Liver (tissue), 9 donors: ENCODE results near the gene PLA2G6. TPM values are rescaled to one million over a fixed set of nuclear protein-coding genes. Genes with fewer than 3 reads are reported as not detected.

Source experiments
- DNase-seq: peaks from one replicate; pipeline ENCODE4 v3.0.0-alpha.2; 2017; ENCODE audit warnings: low spot score
- H3K27ac ChIP-seq, 2 donors: one replicate each; pipeline ENCODE4 v1.7.0; 2013; ENCODE audit warnings: inconsistent platforms in 2 of 2, low read length in 2 of 2, control low read depth in 1 of 2, low read depth in 1 of 2, mild to moderate bottlenecking in 1 of 2
- H3K27me3 ChIP-seq, 4 donors: one replicate each; pipeline versions ENCODE4 v1.6.1 to v1.7.0; 2013; ENCODE audit warnings: low read length in 3 of 4, inconsistent platforms in 1 of 4, mild to moderate bottlenecking in 1 of 4, moderate library complexity in 1 of 4; ENCODE audit not compliant: control insufficient read depth in 4 of 4, insufficient read depth in 4 of 4
- H3K36me3 ChIP-seq, 4 donors: one replicate each; pipeline versions ENCODE4 v1.6.1 to v1.7.0; 2013; ENCODE audit warnings: low read length in 3 of 4, mild to moderate bottlenecking in 3 of 4, low read depth in 1 of 4, moderate library complexity in 1 of 4; ENCODE audit not compliant: control insufficient read depth in 4 of 4, insufficient read depth in 3 of 4
- H3K4me1 ChIP-seq, 4 donors: one replicate each; pipeline versions ENCODE4 v1.6.1 to v1.7.0; 2013; ENCODE audit warnings: low read length in 3 of 4, mild to moderate bottlenecking in 3 of 4, moderate library complexity in 1 of 4; ENCODE audit not compliant: control insufficient read depth in 4 of 4, insufficient read depth in 4 of 4
- H3K4me3 ChIP-seq, 3 donors: one replicate each; pipeline versions ENCODE4 v1.6.1 to v1.7.0; 2013; ENCODE audit warnings: low read length in 3 of 3, control low read depth in 1 of 3, low read depth in 1 of 3, mild to moderate bottlenecking in 1 of 3
- H3K9ac ChIP-seq, 2 donors: one replicate each; pipeline ENCODE4 v1.7.0; 2013; ENCODE audit warnings: low read length in 2 of 2, mild to moderate bottlenecking in 2 of 2, moderate library complexity in 2 of 2, control low read depth in 1 of 2, low read depth in 1 of 2
- H3K9me3 ChIP-seq, 4 donors: one replicate each; pipeline versions ENCODE4 v1.6.1 to v1.7.0; 2013; ENCODE audit warnings: low read length in 3 of 4; ENCODE audit not compliant: control insufficient read depth in 4 of 4
- ATF3 ChIP-seq: IDR thresholded peaks from 2 replicates; pipeline ENCODE4 v1.6.1; 2016; ENCODE audit warnings: antibody characterized with exemption
- EGR1 ChIP-seq, 2 donors: IDR thresholded peaks; 2 replicates each; pipeline ENCODE4 v1.6.1; 2016 to 2018; ENCODE audit warnings: antibody characterized with exemption in 2 of 2, low read depth in 2 of 2
- FOXA1 ChIP-seq: IDR thresholded peaks from 2 replicates; pipeline ENCODE4 v1.6.1; 2016; ENCODE audit warnings: antibody characterized with exemption
- FOXA2 ChIP-seq: IDR thresholded peaks from 2 replicates; pipeline ENCODE4 v1.6.1; 2016; ENCODE audit warnings: antibody characterized with exemption
- GABPA ChIP-seq, 2 donors: IDR thresholded peaks in 1 of 2; conservative IDR thresholded peaks in 1 of 2; 2 replicates each; pipeline ENCODE4 v1.6.1; 2016; ENCODE audit warnings: antibody characterized with exemption in 2 of 2, mild to moderate bottlenecking in 1 of 2, moderate library complexity in 1 of 2
- HNF4A ChIP-seq, 2 donors: conservative IDR thresholded peaks; 2 replicates each; pipeline ENCODE4 v1.6.1; 2016; ENCODE audit warnings: antibody characterized with exemption in 2 of 2, mild to moderate bottlenecking in 2 of 2
- JUND ChIP-seq, 2 donors: IDR thresholded peaks; 2 replicates each; pipeline ENCODE4 v1.6.1; 2016; ENCODE audit warnings: antibody characterized with exemption in 2 of 2
- NR2F2 ChIP-seq: IDR thresholded peaks from 2 replicates; pipeline ENCODE4 v1.6.1; 2016; ENCODE audit warnings: antibody characterized with exemption
- RAD21 ChIP-seq, 2 donors: IDR thresholded peaks; 2 replicates each; pipeline ENCODE4 v1.6.1; 2016; ENCODE audit warnings: antibody characterized with exemption in 2 of 2, mild to moderate bottlenecking in 2 of 2
- RXRA ChIP-seq, 2 donors: IDR thresholded peaks; 2 replicates each; pipeline ENCODE4 v1.6.1; 2017 to 2018; ENCODE audit warnings: antibody characterized with exemption in 2 of 2, mild to moderate bottlenecking in 1 of 2
- SP1 ChIP-seq: IDR thresholded peaks from 2 replicates; pipeline ENCODE4 v1.6.1; 2018; ENCODE audit warnings: antibody characterized with exemption, mild to moderate bottlenecking
- TAF1 ChIP-seq: conservative IDR thresholded peaks from 2 replicates; pipeline ENCODE4 v1.6.1; 2016; ENCODE audit warnings: antibody characterized with exemption, mild to moderate bottlenecking
- WGBS: extraction: QIAGEN DNeasy Blood & Tissue Kit; methylation state at CpG from one replicate; pipeline ENCODE4 v1.1.7; 2013; 5-methylcytosine and 5-hydroxymethylcytosine counted together
- polyA plus RNA-seq, 2 donors: library from polyadenylated mRNA; stranded (reverse) in 1 of 2; unstranded in 1 of 2; fragments of 200-250 nt in 1 of 2; fragments of >200 nt in 1 of 2; fragmentation: Nextera tagmentation in 1 of 2; extraction: Ambion mirVana in 1 of 2; gene quantifications; one replicate each; pipeline versions ENCODE4 v1.2.1 to v1.2.3, GENCODE V29; 2013 to 2015
- total RNA-seq, 2 donors: library from RNA; depleted of rRNA; stranded (reverse); fragments of >200 nt; gene quantifications; one replicate each; pipeline ENCODE4 v1.2.3, GENCODE V29; 2014
- TF ChIP-seq, protein P1 (sequence below): IDR thresholded peaks from 2 replicates; pipeline ENCODE4 v1.6.1; 2016; ENCODE audit warnings: antibody characterized with exemption
- TF ChIP-seq, protein P2 (sequence below): fragments of 150-350 bp; IDR thresholded peaks from 2 replicates; pipeline ENCODE4 v1.5.1; 2017; ENCODE audit warnings: improper control_type of control experiment, low read depth, low read length; ENCODE audit not compliant: missing input control
- TF ChIP-seq, protein P3 (sequence below): IDR thresholded peaks from 2 replicates; pipeline ENCODE4 v1.6.1; 2016; ENCODE audit warnings: antibody characterized with exemption, mild to moderate bottlenecking
- donor health status: healthy.
- donor health status: healthy.
- donor health status: healthy.
- donor health status: healthy.
- donor health status: healthy.

Gene PLA2G6
- total and polyA plus RNA-seq, 4 donors: 5.7 to 9.0 (median 7.2) TPM

DNA sequence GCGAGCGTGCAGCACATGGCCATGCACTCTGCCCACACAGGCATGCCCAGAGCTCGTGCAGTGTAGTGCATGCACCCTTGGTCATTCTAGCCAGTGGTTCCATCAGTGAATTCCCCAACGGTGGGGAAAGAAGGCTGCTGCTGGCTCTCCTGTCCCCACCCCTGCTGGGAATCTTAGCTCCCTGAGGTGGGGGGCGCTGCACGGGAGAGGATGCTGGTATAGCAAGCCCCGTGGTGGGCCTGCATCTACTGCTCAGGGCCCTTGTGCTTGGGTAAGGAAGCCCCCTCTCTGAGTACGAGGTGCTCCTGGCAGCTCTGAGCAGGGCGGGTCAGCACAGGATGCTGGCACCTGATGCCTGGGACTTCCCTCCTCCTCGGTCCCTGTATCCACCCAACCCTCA lies 52.6 kb downstream of the PLA2G6 start:
- peaks cover 2 to 12% (median 5%) of the 10 kb centered on the region in 4 donors for H3K36me3 ChIP-seq
- WGBS: 91% methylated on average over 10 of the region's 10 CpGs

DNA sequence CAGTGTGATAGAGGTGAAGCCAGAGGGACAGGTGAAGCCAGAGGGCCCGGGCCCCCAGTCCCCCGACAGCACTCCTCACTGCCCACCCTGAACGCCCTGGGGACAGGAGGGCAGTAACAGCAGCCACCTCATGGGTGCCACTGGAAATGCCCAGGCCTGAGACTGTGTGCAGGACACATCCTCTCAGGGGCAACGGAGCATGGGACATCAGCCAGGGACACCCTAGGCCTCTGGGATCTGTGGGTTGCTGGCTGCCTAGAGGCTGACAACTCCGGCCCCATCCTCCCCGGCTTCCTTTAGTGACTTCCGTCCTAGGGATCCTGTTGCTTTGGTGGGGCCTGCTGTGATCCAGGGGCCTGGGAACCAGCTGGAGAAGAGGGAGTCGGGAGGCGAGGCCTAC lies 53.8 kb downstream of the PLA2G6 start:
- 93% methylated on average over 9 of the region's 9 CpGs for WGBS

More for the DNA sequence above, 52.6 kb downstream of the PLA2G6 start:
- H3K4me3 ChIP-seq: no peak overlapping the region
- TF ChIP-seq EGR1 (IDR thresholded peaks at IDR 0.05; ENCODE audit: low read depth in 2 of 2): no peak
- TF ChIP-seq, protein P1, sequence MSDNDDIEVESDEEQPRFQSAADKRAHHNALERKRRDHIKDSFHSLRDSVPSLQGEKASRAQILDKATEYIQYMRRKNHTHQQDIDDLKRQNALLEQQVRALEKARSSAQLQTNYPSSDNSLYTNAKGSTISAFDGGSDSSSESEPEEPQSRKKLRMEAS: no peak
- TF ChIP-seq GABPA (IDR thresholded peaks at IDR 0.05 in 1 of 2, conservative IDR thresholded peaks at IDR 0.05 in 1 of 2): no peak
- TF ChIP-seq ATF3: no peak
- no peak for TF ChIP-seq RXRA (IDR thresholded peaks at IDR 0.05)
- no peak for TF ChIP-seq JUND (IDR thresholded peaks at IDR 0.05)
- TF ChIP-seq, protein P2, sequence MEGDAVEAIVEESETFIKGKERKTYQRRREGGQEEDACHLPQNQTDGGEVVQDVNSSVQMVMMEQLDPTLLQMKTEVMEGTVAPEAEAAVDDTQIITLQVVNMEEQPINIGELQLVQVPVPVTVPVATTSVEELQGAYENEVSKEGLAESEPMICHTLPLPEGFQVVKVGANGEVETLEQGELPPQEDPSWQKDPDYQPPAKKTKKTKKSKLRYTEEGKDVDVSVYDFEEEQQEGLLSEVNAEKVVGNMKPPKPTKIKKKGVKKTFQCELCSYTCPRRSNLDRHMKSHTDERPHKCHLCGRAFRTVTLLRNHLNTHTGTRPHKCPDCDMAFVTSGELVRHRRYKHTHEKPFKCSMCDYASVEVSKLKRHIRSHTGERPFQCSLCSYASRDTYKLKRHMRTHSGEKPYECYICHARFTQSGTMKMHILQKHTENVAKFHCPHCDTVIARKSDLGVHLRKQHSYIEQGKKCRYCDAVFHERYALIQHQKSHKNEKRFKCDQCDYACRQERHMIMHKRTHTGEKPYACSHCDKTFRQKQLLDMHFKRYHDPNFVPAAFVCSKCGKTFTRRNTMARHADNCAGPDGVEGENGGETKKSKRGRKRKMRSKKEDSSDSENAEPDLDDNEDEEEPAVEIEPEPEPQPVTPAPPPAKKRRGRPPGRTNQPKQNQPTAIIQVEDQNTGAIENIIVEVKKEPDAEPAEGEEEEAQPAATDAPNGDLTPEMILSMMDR: no peak
- TF ChIP-seq TAF1: no peak
- H3K4me1 ChIP-seq: no peaks in the 10 kb centered on the region
- H3K27ac ChIP-seq: no peak overlapping the region
- no peaks in the 10 kb centered on the region for H3K9me3 ChIP-seq
- DNase-seq: no peak
- H3K9ac ChIP-seq: no peak overlapping the region
- H3K27me3 ChIP-seq: no peaks in the 10 kb centered on the region

More for the DNA sequence above, 53.8 kb downstream of the PLA2G6 start:
- Histone ChIP-seq H3K4me3 (no peak overlapping the region), H3K27me3 (no peaks in the 10 kb centered on the region), H3K4me1 (no peaks in the 10 kb centered on the region), H3K36me3 (peaks cover 0 to 12% (median 4%) of the 10 kb centered on the region in 4 donors), H3K27ac (no peak overlapping the region), H3K9me3 (no peaks in the 10 kb centered on the region), H3K9ac (no peak overlapping the region)
- DNase-seq: no peak
- TF ChIP-seq HNF4A (conservative IDR thresholded peaks at IDR 0.05): no peak
- TF ChIP-seq ATF3: no peak
- TF ChIP-seq RAD21 (IDR thresholded peaks at IDR 0.05): no peak
- no peak for TF ChIP-seq FOXA2
- TF ChIP-seq FOXA1: no peak
- TF ChIP-seq JUND (IDR thresholded peaks at IDR 0.05): no peak
- TF ChIP-seq GABPA (IDR thresholded peaks at IDR 0.05 in 1 of 2, conservative IDR thresholded peaks at IDR 0.05 in 1 of 2): no peak
- TF ChIP-seq, protein P1: no peak
- TF ChIP-seq, protein P3, sequence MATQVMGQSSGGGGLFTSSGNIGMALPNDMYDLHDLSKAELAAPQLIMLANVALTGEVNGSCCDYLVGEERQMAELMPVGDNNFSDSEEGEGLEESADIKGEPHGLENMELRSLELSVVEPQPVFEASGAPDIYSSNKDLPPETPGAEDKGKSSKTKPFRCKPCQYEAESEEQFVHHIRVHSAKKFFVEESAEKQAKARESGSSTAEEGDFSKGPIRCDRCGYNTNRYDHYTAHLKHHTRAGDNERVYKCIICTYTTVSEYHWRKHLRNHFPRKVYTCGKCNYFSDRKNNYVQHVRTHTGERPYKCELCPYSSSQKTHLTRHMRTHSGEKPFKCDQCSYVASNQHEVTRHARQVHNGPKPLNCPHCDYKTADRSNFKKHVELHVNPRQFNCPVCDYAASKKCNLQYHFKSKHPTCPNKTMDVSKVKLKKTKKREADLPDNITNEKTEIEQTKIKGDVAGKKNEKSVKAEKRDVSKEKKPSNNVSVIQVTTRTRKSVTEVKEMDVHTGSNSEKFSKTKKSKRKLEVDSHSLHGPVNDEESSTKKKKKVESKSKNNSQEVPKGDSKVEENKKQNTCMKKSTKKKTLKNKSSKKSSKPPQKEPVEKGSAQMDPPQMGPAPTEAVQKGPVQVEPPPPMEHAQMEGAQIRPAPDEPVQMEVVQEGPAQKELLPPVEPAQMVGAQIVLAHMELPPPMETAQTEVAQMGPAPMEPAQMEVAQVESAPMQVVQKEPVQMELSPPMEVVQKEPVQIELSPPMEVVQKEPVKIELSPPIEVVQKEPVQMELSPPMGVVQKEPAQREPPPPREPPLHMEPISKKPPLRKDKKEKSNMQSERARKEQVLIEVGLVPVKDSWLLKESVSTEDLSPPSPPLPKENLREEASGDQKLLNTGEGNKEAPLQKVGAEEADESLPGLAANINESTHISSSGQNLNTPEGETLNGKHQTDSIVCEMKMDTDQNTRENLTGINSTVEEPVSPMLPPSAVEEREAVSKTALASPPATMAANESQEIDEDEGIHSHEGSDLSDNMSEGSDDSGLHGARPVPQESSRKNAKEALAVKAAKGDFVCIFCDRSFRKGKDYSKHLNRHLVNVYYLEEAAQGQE: no peak
- no peak for TF ChIP-seq SP1
- TF ChIP-seq NR2F2: no peak
